GM19328 (cell line): ENCODE data around the gene NINJ1.
"Not testable (repeated sequence)": the region's sequence is repeated elsewhere in the genome, so short reads cannot be mapped to it uniquely, and the experiment has no call there.

ENCODE experiments used
- ATAC-seq: cut with Tn5 transposase; IDR thresholded peaks from one replicate; pipeline ENCODE4 v1.9.1; 2021; ENCODE audit warnings: mild to moderate bottlenecking, moderate library complexity; ENCODE audit not compliant: unreplicated experiment

Gene NINJ1

GRCh38 chr9:93161786-93162562 lies 27.9 kb upstream of the NINJ1 start:
- no peak for ATAC-seq

- ATAC-seq = peak; percentile 86
Observed at GRCh38 chr9:93159601-93160471, 25.8 kb upstream of the NINJ1 start.

- ATAC-seq = no peak
Observed at GRCh38 chr9:93156475-93157008, 22.5 kb upstream of the NINJ1 start.

- no peak for ATAC-seq
Observed at GRCh38 chr9:93155716-93156474, 21.8 kb upstream of the NINJ1 start.

GRCh38 chr9:93154293-93154903 lies 20.3 kb upstream of the NINJ1 start:
- no peak for ATAC-seq

- no peak for ATAC-seq
Observed at GRCh38 chr9:93151097-93151784, 17.2 kb upstream of the NINJ1 start.

GRCh38 chr9:93149361-93149760 lies 15.3 kb upstream of the NINJ1 start:
- ATAC-seq = no peak

- ATAC-seq = no peak
Observed at GRCh38 chr9:93148721-93149120, 14.7 kb upstream of the NINJ1 start.

- no peak for ATAC-seq
Observed at GRCh38 chr9:93147632-93148031, 13.6 kb upstream of the NINJ1 start.

GRCh38 chr9:93146696-93147095 lies 12.6 kb upstream of the NINJ1 start:
- not testable (repeated sequence) for ATAC-seq

- no peak for ATAC-seq
Observed at GRCh38 chr9:93143830-93144530, 9.9 kb upstream of the NINJ1 start.

GRCh38 chr9:93141771-93142483 lies 7.9 kb upstream of the NINJ1 start:
- no peak for ATAC-seq

GRCh38 chr9:93139365-93140182 lies 5.5 kb upstream of the NINJ1 start:
- no peak for ATAC-seq

GRCh38 chr9:93138171-93138764 lies 4.2 kb upstream of the NINJ1 start:
- no peak for ATAC-seq

- no peak for ATAC-seq
Observed at GRCh38 chr9:93137362-93137761, 3.3 kb upstream of the NINJ1 start.

GRCh38 chr9:93136011-93136440 lies 2.0 kb upstream of the NINJ1 start:
- ATAC-seq = no peak

GRCh38 chr9:93134740-93135444 lies 841 bp upstream of the NINJ1 start:
- no peak for ATAC-seq
